CD4-positive, alpha-beta T cell (primary cell): Measurements from ENCODE around the gene MYO9B. TPM values are rescaled to one million over a fixed set of nuclear protein-coding genes. Genes with fewer than 3 reads are reported as not detected.
A peak's percentile ranks its signal among the peaks of the same experiment; 100 is the strongest.

Experiments used
- ATAC-seq: fragments of 200-7000 bp; cut with Tn5 transposase; one replicate; pipeline ENCODE4 v1.10.0; 2022; ENCODE audit warnings: mild to moderate bottlenecking; ENCODE audit not compliant: poor library complexity
- CTCF ChIA-PET: fragments of 350-600 bp; sonication (Branson Sonifier 250); formaldehyde crosslinking; loops from one replicate; lab custom pipeline; 2021; ENCODE audit warnings: antibody characterized with exemption, inconsistent platforms; lab: Charles Lee
- POLR2A ChIA-PET: fragments of 350-600 bp; sonication (Branson Sonifier 250); formaldehyde crosslinking; loops from one replicate; lab custom pipeline; 2021; ENCODE audit warnings: antibody characterized with exemption, inconsistent platforms; lab: Charles Lee
- DNase-seq, 14 experiments: peaks; one replicate each; pipeline ENCODE4 v3.0.0-alpha.2; 2013 to 2020; ENCODE audit warnings: mixed read lengths in 2 of 14
- H3K27ac ChIP-seq, 2 donors: one replicate each; pipeline versions ENCODE4 v1.5.1 to v1.7.0; 2013; ENCODE audit warnings: low read length in 2 of 2, low read depth in 1 of 2, mild to moderate bottlenecking in 1 of 2
- H3K27me3 ChIP-seq, 2 experiments: 1 replicate in 1 of 2; 2 replicates in 1 of 2; pipeline versions ENCODE4 v1.6.1 to v1.7.0; 2013; ENCODE audit warnings: low read length in 2 of 2, control low read depth in 1 of 2, mild to moderate bottlenecking in 1 of 2, moderate library complexity in 1 of 2; ENCODE audit not compliant: insufficient read depth in 2 of 2, control insufficient read depth in 1 of 2
- H3K36me3 ChIP-seq: one replicate; pipeline ENCODE4 v1.6.1; 2013; ENCODE audit warnings: low read length, control low read depth; ENCODE audit not compliant: insufficient read depth
- H3K4me1 ChIP-seq: one replicate; pipeline ENCODE4 v1.6.1; 2013; ENCODE audit warnings: low read length, control low read depth; ENCODE audit not compliant: insufficient read depth
- H3K4me3 ChIP-seq: one replicate; pipeline ENCODE4 v1.5.1; 2013; ENCODE audit warnings: mild to moderate bottlenecking, low read length, moderate library complexity
- H3K9me3 ChIP-seq, 2 experiments: 1 replicate in 1 of 2; 2 replicates in 1 of 2; pipeline versions ENCODE4 v1.6.1 to v1.7.0; 2013; ENCODE audit warnings: low read length in 2 of 2, mild to moderate bottlenecking in 2 of 2, control low read depth in 1 of 2, moderate library complexity in 1 of 2; ENCODE audit not compliant: control insufficient read depth in 1 of 2, insufficient read depth in 1 of 2
- H3K27ac Mint-ChIP-seq: one replicate; pipeline ENCODE4 v1.8.0; 2020; ENCODE audit warnings: mixed read lengths
- H3K27me3 Mint-ChIP-seq: one replicate; pipeline ENCODE4 v1.8.0; 2021; ENCODE audit warnings: mixed read lengths
- H3K36me3 Mint-ChIP-seq: one replicate; pipeline ENCODE4 v1.8.0; 2021; ENCODE audit warnings: low read depth, mixed read lengths
- H3K4me1 Mint-ChIP-seq: one replicate; pipeline ENCODE4 v1.8.0; 2021; ENCODE audit warnings: low read depth, mixed read lengths
- H3K4me3 Mint-ChIP-seq: one replicate; pipeline ENCODE4 v1.8.0; 2020; ENCODE audit warnings: mild to moderate bottlenecking, mixed read lengths
- H3K9me3 Mint-ChIP-seq: one replicate; pipeline ENCODE4 v1.8.0; 2020; ENCODE audit warnings: mixed read lengths
- intact Hi-C, 2 experiments: fragments of 100-400 bp; cut with DNase I in 1 of 2; cut with micrococcal nuclease in 1 of 2; formaldehyde crosslinking; loops; one replicate each; pipeline versions ENCODE4 v1.15.1 to v1.9.0; 2023 to 2025; cut with DNase I, micrococcal nuclease
- total RNA-seq, 174 experiments: library from RNA in 2 of 174; stranded (reverse) in 2 of 174; gene quantifications; one replicate each; pipeline ENCODE4 v1.2.3 and lab custom pipeline; 2021 to 2026
- TF ChIP-seq, protein P1 (sequence below): fragments of 200-600 bp; IDR thresholded peaks from one replicate; pipeline ENCODE4 v1.8.0; 2022; ENCODE audit warnings: antibody characterized with exemption, mild to moderate bottlenecking

Gene MYO9B
- total RNA-seq, 2 experiments from 2014 or later = 176 to 184 TPM

DNA sequence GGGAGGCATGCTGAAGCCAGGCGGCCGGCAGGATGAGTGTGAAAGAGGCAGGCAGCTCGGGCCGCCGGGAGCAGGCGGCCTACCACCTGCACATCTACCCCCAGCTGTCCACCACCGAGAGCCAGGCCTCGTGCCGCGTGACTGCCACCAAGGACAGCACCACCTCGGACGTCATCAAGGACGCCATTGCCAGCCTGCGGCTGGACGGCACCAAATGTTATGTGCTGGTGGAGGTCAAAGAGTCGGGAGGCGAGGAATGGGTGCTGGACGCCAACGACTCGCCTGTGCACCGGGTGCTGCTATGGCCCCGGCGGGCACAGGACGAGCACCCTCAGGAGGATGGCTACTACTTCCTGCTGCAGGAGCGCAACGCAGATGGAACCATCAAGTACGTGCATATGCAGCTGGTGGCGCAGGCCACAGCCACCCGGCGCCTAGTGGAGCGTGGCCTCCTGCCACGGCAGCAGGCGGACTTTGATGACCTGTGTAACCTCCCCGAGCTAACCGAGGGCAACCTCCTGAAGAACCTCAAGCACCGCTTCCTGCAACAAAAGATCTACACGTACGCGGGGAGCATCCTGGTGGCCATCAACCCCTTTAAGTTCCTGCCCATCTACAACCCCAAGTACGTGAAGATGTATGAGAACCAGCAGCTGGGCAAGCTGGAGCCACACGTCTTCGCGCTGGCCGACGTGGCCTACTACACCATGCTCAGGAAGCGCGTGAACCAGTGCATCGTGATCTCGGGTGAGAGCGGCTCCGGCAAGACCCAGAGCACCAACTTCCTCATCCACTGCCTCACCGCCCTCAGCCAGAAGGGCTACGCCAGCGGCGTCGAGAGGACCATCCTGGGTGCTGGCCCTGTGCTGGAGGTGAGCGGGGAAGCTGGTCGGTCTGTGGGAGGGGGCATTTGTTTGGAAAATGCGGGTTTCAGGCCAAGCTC lies 26.4 kb downstream of the MYO9B start:
- H3K36me3 ChIP-seq = peaks cover 48% of the 10 kb centered on the region
- TF ChIP-seq, protein P1, sequence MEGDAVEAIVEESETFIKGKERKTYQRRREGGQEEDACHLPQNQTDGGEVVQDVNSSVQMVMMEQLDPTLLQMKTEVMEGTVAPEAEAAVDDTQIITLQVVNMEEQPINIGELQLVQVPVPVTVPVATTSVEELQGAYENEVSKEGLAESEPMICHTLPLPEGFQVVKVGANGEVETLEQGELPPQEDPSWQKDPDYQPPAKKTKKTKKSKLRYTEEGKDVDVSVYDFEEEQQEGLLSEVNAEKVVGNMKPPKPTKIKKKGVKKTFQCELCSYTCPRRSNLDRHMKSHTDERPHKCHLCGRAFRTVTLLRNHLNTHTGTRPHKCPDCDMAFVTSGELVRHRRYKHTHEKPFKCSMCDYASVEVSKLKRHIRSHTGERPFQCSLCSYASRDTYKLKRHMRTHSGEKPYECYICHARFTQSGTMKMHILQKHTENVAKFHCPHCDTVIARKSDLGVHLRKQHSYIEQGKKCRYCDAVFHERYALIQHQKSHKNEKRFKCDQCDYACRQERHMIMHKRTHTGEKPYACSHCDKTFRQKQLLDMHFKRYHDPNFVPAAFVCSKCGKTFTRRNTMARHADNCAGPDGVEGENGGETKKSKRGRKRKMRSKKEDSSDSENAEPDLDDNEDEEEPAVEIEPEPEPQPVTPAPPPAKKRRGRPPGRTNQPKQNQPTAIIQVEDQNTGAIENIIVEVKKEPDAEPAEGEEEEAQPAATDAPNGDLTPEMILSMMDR = no peak
- H3K27ac Mint-ChIP-seq = no peak overlapping the region
- no peak overlapping the region for H3K4me3 ChIP-seq
- H3K9me3 Mint-ChIP-seq = no peaks in the 10 kb centered on the region
- peaks cover 0 to 16% of the 10 kb centered on the region in 2 experiments for H3K9me3 ChIP-seq
- ChIA-PET CTCF (no interaction called here), POLR2A (interaction anchor here (0.7 to 0.9 kb wide), 2 partner anchors 24 to 512 kb away, joined by 3 read pairs; no protein-coding TSS in a partner anchor)
- intact Hi-C loops = no loop called here
- peaks cover 12% of the 10 kb centered on the region for H3K4me1 ChIP-seq
- H3K4me3 Mint-ChIP-seq = no peak overlapping the region
- H3K4me1 Mint-ChIP-seq = peaks cover 10% of the 10 kb centered on the region
- ATAC-seq = no peak
- peaks cover 68% of the 10 kb centered on the region for H3K36me3 Mint-ChIP-seq
- H3K27me3 Mint-ChIP-seq = no peaks in the 10 kb centered on the region
- no peak for DNase-seq
- no peaks in the 10 kb centered on the region for H3K27me3 ChIP-seq
- no peak overlapping the region for H3K27ac ChIP-seq

DNA sequence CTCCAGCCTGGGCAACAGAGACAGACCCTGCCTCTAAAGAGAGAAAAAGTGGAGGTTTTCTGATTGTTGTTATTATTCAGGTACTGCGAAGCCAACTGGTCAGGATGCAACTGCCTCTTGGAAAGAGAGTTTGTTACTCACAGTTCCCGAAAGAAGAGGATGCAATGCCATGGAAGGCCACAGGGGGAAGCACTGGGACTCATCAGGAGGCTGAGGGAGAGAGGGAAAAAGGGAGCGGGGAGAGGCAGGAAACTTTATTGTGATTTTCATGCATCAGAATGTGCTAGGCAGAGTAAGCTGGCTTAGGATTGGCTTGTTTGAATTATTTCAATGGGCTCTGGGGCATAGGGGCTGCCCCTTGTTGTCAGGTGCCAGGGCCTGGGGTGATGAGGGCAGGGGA lies 27.6 kb downstream of the MYO9B start:
- TF ChIP-seq, protein P1 = no peak
- DNase-seq (peak in 1 of 14 experiments; percentile 33), ATAC-seq (no peak)
- H3K4me3 ChIP-seq = no peak overlapping the region
- H3K9me3 ChIP-seq = peaks cover 0 to 16% of the 10 kb centered on the region in 2 experiments
- Mint-ChIP-seq H3K4me1 (peaks cover 10% of the 10 kb centered on the region), H3K27ac (peak overlapping the region; percentile 42), H3K4me3 (no peak overlapping the region), H3K36me3 (peaks cover 78% of the 10 kb centered on the region), H3K27me3 (no peaks in the 10 kb centered on the region), H3K9me3 (no peaks in the 10 kb centered on the region)
- no peaks in the 10 kb centered on the region for H3K27me3 ChIP-seq
- peaks cover 24% of the 10 kb centered on the region for H3K4me1 ChIP-seq
- ChIA-PET CTCF (no interaction called here), POLR2A (no interaction called here)
- H3K27ac ChIP-seq = no peak overlapping the region
- peaks cover 58% of the 10 kb centered on the region for H3K36me3 ChIP-seq
- intact Hi-C loops = no loop called here

DNA sequence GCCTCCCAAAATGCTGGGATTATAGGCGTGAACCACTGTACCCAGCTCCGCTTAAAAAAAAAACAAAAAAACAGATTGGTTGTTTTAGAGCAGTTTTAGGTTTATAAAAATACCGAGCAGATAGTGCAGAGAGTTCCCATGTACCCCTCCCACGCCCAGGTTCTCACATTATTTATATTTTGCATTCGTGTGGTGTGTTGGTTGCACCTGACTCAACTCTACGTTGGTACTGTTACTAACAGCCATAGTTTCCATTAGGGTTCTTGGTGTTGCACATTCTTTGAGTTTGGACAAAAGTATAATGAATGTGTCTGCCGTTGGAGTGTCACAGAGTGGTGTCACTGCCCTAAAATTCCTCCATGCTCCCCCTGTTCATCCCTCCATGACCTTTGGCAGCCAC lies 29.1 kb downstream of the MYO9B start:
- Histone ChIP-seq H3K27me3 (no peaks in the 10 kb centered on the region), H3K4me3 (no peak overlapping the region), H3K4me1 (peaks cover 33% of the 10 kb centered on the region), H3K9me3 (peaks cover 0 to 16% of the 10 kb centered on the region in 2 experiments), H3K27ac (no peak overlapping the region), H3K36me3 (peaks cover 64% of the 10 kb centered on the region)
- ChIA-PET POLR2A (no interaction called here), CTCF (no interaction called here)
- no peaks in the 10 kb centered on the region for H3K9me3 Mint-ChIP-seq
- DNase-seq = no peak
- H3K27me3 Mint-ChIP-seq = no peaks in the 10 kb centered on the region
- intact Hi-C loops = no loop called here
- TF ChIP-seq, protein P1 = no peak
- H3K4me1 Mint-ChIP-seq = peaks cover 15% of the 10 kb centered on the region
- peaks cover 77% of the 10 kb centered on the region for H3K36me3 Mint-ChIP-seq
- H3K27ac Mint-ChIP-seq = no peak overlapping the region
- no peak for ATAC-seq
- H3K4me3 Mint-ChIP-seq = no peak overlapping the region
